GM12873 (cell line): Measurements from ENCODE around the gene HPN.

Experiments
- CTCF ChIP-seq: IDR thresholded peaks from 2 replicates; pipeline ENCODE4 v1.5.1; 2012; ENCODE audit warnings: low read depth, mild to moderate bottlenecking, moderate library complexity, low read length, control low read depth; ENCODE audit not compliant: insufficient read depth; ENCODE audit errors: missing control alignments

HPN gene

GRCh38 chr19:35027009-35027408 is 14.5 kb upstream of the HPN start:
- TF ChIP-seq CTCF, result no peak

- TF ChIP-seq CTCF, result no peak
These were observed 13.5 kb upstream of the HPN start for GRCh38 chr19:35027851-35028599.

GRCh38 chr19:35029737-35030256 is 11.7 kb upstream of the HPN start:
- no peak for TF ChIP-seq CTCF

GRCh38 chr19:35030257-35031071 is 11.1 kb upstream of the HPN start, which contains the start of gene SCN1B:
SCN1B (plus strand) TSS chr19:35030470; CDS start chr19:35030821, 351 bp downstream.
- no peak for TF ChIP-seq CTCF

- no peak for TF ChIP-seq CTCF
These were observed 10.2 kb upstream of the HPN start for GRCh38 chr19:35031072-35031881.

GRCh38 chr19:35032356-35032865 is 9.1 kb upstream of the HPN start:
- no peak for TF ChIP-seq CTCF
